ENCODE measurements around the gene TPK1.

Gene TPK1

DNA sequence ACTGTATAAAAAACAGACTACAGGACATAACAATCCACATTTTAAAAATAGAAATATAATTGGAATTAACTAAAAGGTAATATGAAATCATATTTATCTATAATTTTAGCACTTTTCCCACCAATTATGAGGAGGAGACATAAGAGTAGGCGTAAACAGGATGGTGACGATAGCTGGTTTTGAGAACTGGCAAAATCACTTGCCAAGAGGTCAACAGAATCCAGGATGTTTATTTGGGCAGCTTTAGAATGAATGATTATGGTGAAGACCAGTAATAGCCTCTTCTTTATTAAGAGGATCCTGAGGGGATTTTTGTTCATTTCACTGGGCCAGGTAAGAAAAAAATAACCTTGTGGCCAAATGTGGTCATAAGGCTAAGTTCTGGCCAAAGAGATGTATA is 67.2 kb downstream of the TPK1 start:
- Histone ChIP-seq H3K36me3 (ENCODE audit: low read depth) (no peaks in the 10 kb centered on the region), H3K9me3 (ENCODE audit: severe bottlenecking) (no peaks in the 10 kb centered on the region), H3K27me3 (ENCODE audit: insufficient read depth, poor library complexity, severe bottlenecking) (no peaks in the 10 kb centered on the region), H3K4me3 (ENCODE audit: severe bottlenecking) (no peak overlapping the region), H3K27ac (ENCODE audit: poor library complexity, severe bottlenecking) (no peak overlapping the region), H3K4me1 (ENCODE audit: insufficient read depth, poor library complexity, severe bottlenecking) (no peaks in the 10 kb centered on the region)
- TF ChIP-seq, protein P1, sequence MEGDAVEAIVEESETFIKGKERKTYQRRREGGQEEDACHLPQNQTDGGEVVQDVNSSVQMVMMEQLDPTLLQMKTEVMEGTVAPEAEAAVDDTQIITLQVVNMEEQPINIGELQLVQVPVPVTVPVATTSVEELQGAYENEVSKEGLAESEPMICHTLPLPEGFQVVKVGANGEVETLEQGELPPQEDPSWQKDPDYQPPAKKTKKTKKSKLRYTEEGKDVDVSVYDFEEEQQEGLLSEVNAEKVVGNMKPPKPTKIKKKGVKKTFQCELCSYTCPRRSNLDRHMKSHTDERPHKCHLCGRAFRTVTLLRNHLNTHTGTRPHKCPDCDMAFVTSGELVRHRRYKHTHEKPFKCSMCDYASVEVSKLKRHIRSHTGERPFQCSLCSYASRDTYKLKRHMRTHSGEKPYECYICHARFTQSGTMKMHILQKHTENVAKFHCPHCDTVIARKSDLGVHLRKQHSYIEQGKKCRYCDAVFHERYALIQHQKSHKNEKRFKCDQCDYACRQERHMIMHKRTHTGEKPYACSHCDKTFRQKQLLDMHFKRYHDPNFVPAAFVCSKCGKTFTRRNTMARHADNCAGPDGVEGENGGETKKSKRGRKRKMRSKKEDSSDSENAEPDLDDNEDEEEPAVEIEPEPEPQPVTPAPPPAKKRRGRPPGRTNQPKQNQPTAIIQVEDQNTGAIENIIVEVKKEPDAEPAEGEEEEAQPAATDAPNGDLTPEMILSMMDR (IDR thresholded peaks at IDR 0.05; ENCODE audit: poor library complexity, severe bottlenecking): no peak
- ATAC-seq (ENCODE audit: low read depth): no peak
- no peak for DNase-seq (ENCODE audit: low spot score)

DNA sequence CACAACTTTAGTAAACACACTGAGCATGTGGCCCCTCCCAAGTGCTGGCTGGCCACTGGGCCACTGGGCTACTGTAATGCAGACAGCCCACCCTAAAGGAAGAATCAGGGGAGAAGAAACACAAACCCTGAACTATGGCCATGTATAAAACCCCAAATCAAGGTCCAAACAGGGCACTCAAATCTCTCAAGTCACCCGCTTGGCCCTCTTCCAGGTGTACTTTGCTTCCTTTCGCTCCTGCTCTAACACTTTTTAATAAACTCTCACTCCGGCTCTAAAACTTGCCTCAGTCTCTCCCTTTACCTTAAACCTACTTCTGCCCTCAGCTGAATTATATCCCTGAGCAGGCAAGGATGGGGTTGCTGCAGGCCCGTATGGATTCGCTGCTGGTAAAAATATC is 72.6 kb downstream of the TPK1 start:
- no peak for DNase-seq (ENCODE audit: low spot score)
- ATAC-seq (ENCODE audit: low read depth): no peak
- no peaks in the 10 kb centered on the region for H3K9me3 ChIP-seq (ENCODE audit: severe bottlenecking)
- H3K36me3 ChIP-seq (ENCODE audit: low read depth): no peaks in the 10 kb centered on the region
- TF ChIP-seq, protein P1 (IDR thresholded peaks at IDR 0.05; ENCODE audit: poor library complexity, severe bottlenecking): no peak
- no peak overlapping the region for H3K4me3 ChIP-seq (ENCODE audit: severe bottlenecking)
- H3K27ac ChIP-seq (ENCODE audit: poor library complexity, severe bottlenecking): no peak overlapping the region
- H3K4me1 ChIP-seq (ENCODE audit: insufficient read depth, poor library complexity, severe bottlenecking): no peaks in the 10 kb centered on the region
- H3K27me3 ChIP-seq (ENCODE audit: insufficient read depth, poor library complexity, severe bottlenecking): no peaks in the 10 kb centered on the region

DNA sequence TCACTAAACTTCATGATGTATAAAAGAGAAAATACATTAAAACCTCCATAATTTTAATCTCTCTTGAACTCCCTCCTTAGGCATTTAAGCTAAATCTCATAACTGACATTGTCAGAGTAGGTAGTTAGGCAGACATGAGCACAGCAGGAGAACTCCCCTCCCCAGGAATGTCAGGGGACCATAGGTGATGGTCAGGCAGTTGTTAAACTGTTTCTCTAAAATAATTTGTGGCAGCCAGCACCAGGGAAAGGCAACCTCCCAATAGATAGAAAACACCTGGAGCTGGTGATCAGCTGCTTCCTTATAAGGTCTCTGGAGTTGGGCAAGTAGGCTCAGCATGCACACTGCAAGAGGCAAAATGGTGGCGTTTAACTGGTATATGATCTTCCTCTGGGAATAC is 73.0 kb downstream of the TPK1 start:
- TF ChIP-seq, protein P1 (IDR thresholded peaks at IDR 0.05; ENCODE audit: poor library complexity, severe bottlenecking): no peak
- no peaks in the 10 kb centered on the region for H3K9me3 ChIP-seq (ENCODE audit: severe bottlenecking)
- no peaks in the 10 kb centered on the region for H3K27me3 ChIP-seq (ENCODE audit: insufficient read depth, poor library complexity, severe bottlenecking)
- no peaks in the 10 kb centered on the region for H3K4me1 ChIP-seq (ENCODE audit: insufficient read depth, poor library complexity, severe bottlenecking)
- H3K4me3 ChIP-seq (ENCODE audit: severe bottlenecking): no peak overlapping the region
- DNase-seq (ENCODE audit: low spot score) (no peak), ATAC-seq (ENCODE audit: low read depth) (no peak)
- H3K36me3 ChIP-seq (ENCODE audit: low read depth): no peaks in the 10 kb centered on the region
- no peak overlapping the region for H3K27ac ChIP-seq (ENCODE audit: poor library complexity, severe bottlenecking)

DNA sequence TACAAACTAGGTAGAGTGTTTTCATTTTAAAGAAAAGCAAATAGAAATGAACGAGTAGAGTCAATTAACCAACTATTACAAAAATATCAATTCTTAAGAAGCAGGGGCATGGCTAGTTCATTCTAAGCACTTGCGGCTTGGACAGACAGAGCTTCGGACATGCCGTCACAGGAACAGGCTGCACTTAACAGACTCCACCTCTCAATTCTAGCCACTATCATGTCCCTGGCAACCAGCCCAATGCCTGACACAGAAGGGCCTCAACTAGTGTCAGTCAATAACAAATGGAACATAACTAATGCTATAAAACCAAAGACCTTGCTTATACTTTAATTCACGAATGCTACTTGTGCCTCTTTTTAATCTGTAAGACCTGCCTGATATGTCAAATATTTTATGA is 74.4 kb downstream of the TPK1 start:
- no peaks in the 10 kb centered on the region for H3K27me3 ChIP-seq (ENCODE audit: insufficient read depth, poor library complexity, severe bottlenecking)
- ATAC-seq (ENCODE audit: low read depth) (no peak), DNase-seq (ENCODE audit: low spot score) (no peak)
- no peak overlapping the region for H3K27ac ChIP-seq (ENCODE audit: poor library complexity, severe bottlenecking)
- no peaks in the 10 kb centered on the region for H3K9me3 ChIP-seq (ENCODE audit: severe bottlenecking)
- TF ChIP-seq, protein P1 (IDR thresholded peaks at IDR 0.05; ENCODE audit: poor library complexity, severe bottlenecking): no peak
- H3K36me3 ChIP-seq (ENCODE audit: low read depth): no peaks in the 10 kb centered on the region
- H3K4me3 ChIP-seq (ENCODE audit: severe bottlenecking): no peak overlapping the region
- H3K4me1 ChIP-seq (ENCODE audit: insufficient read depth, poor library complexity, severe bottlenecking): no peaks in the 10 kb centered on the region

DNA sequence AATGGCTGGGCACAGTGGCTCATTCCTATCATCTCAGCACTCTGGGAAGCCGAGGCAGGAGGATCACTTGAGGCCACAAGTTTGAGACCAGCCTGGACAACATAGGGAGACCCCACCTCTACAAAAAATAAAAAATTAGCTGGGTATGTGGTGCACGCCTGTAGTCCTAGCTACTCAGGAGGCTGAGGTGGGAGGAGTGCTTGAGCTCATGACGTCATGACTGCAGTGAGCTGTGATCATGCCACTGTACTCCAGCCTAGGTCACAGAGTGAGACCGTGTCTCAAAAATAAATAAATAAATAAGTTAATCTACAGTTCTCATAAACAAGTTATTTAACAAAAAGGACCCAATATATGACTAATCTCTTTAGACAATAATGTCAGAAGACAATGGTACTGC is 76.2 kb downstream of the TPK1 start:
- no peak overlapping the region for H3K4me3 ChIP-seq (ENCODE audit: severe bottlenecking)
- H3K27me3 ChIP-seq (ENCODE audit: insufficient read depth, poor library complexity, severe bottlenecking): no peaks in the 10 kb centered on the region
- no peak for DNase-seq (ENCODE audit: low spot score)
- TF ChIP-seq, protein P1 (IDR thresholded peaks at IDR 0.05; ENCODE audit: poor library complexity, severe bottlenecking): no peak
- no peaks in the 10 kb centered on the region for H3K36me3 ChIP-seq (ENCODE audit: low read depth)
- H3K4me1 ChIP-seq (ENCODE audit: insufficient read depth, poor library complexity, severe bottlenecking): no peaks in the 10 kb centered on the region
- no peaks in the 10 kb centered on the region for H3K9me3 ChIP-seq (ENCODE audit: severe bottlenecking)
- no peak for ATAC-seq (ENCODE audit: low read depth)
- no peak overlapping the region for H3K27ac ChIP-seq (ENCODE audit: poor library complexity, severe bottlenecking)
